Measurements from ENCODE around the gene CMYA5. TPM values are rescaled to one million over a fixed set of nuclear protein-coding genes. Genes with fewer than 3 reads are reported as not detected.

Gene CMYA5
- total RNA-seq, 4 donors from 2014 or later: 0.37 to 6.0 (median 3.2) TPM

GRCh38 chr5:79849061-79849460, 159.4 kb downstream of the CMYA5 start:
- Histone ChIP-seq H3K4me1 (no peaks in the 10 kb centered on the region), H3K36me3 (no peaks in the 10 kb centered on the region), H3K27ac (no peak overlapping the region), H3K27me3 (no peaks in the 10 kb centered on the region), H3K4me3 (no peak overlapping the region), H3K9me3 (no peaks in the 10 kb centered on the region)
- in situ Hi-C loops (cut with MboI; ENCODE audit: low pct_ligation_motif_present in 1 of 4, low pct_unique_long_range_greater_than_20kb in 1 of 4, low sequenced_read_pairs in 3 of 4): no loop called here
- 94 to 96% methylated on average over 6 to 16 of the region's 16 CpGs for WGBS, 2 donors (ENCODE audit: low coverage in 1 of 2)
- intact Hi-C loops (cut with DNase I; ENCODE audit: low total_unique reads): no loop called here
- no peak for DNase-seq
- TF ChIP-seq POLR2AphosphoS5 (IDR thresholded peaks at IDR 0.05) (no peak), POLR2A (IDR thresholded peaks at IDR 0.05) (no peak), CTCF (IDR thresholded peaks at IDR 0.05) (no peak), EP300 (IDR thresholded peaks at IDR 0.05; ENCODE audit: low read depth) (no peak)

Small RNAs within 50 kb of the gene (small RNA-seq; reads per million reads assigned to genes)
- gene AC008496.1: 0 reads per million in 4 donors

Other genes with a start within 250 kb of the CMYA5 start
- 10 to 100 TPM in 1 of 4 donors, 1 to 10 TPM in 2, not detected in 1; 3.3 to 73.2 (median 4.0) TPM for gene HOMER1, start 175.7 kb upstream of the CMYA5 start, total RNA-seq
- 10 to 100 TPM; 24.9 to 83.7 (median 63.6) TPM for gene TENT2, start 77.4 kb upstream of the CMYA5 start, total RNA-seq